Muscle of back (tissue), 11 donors: ENCODE measurements around the gene CACNA1G. TPM values are rescaled to one million over a fixed set of nuclear protein-coding genes. Genes with fewer than 3 reads are reported as not detected.

Source experiments
- DNase-seq, 3 donors: peaks; one replicate each; pipeline versions ENCODE4 v3.0.0 to v3.0.0-alpha.2; 2013
- polyA plus RNA-seq, 10 donors: library from polyadenylated mRNA; unstranded; fragments of 120-200 nt; gene quantifications; one replicate each; pipeline ENCODE4 v1.2.1, GENCODE V29; 2013; ENCODE audit not compliant: insufficient read length in 10 of 10

The CACNA1G gene
- polyA plus RNA-seq, 10 donors = 6.4 to 15.2 (median 7.7) TPM

GRCh38 chr17:50586421-50587247, 26.1 kb downstream of the CACNA1G start:
- DNase-seq = no peak

GRCh38 chr17:50587571-50587970, 27.1 kb downstream of the CACNA1G start:
- DNase-seq = no peak

- peak in 1 of 3 donors; percentile 27 for DNase-seq
These were observed 28.0 kb downstream of the CACNA1G start for GRCh38 chr17:50588391-50589049.

- DNase-seq = no peak
These were observed 28.7 kb downstream of the CACNA1G start for GRCh38 chr17:50589095-50589705.

- DNase-seq = peak in 1 of 3 donors; percentile 60
These were observed 30.6 kb downstream of the CACNA1G start for GRCh38 chr17:50590946-50591737.

GRCh38 chr17:50593321-50593720, 32.8 kb downstream of the CACNA1G start:
- no peak for DNase-seq

GRCh38 chr17:50594128-50594823, 33.8 kb downstream of the CACNA1G start:
- DNase-seq = no peak

GRCh38 chr17:50594892-50595291, 34.4 kb downstream of the CACNA1G start:
- no peak for DNase-seq

- DNase-seq = no peak
These were observed 35.9 kb downstream of the CACNA1G start for GRCh38 chr17:50596191-50597037.

GRCh38 chr17:50598487-50598886, 38.0 kb downstream of the CACNA1G start:
- DNase-seq = no peak

GRCh38 chr17:50599606-50600005, 39.1 kb downstream of the CACNA1G start:
- DNase-seq = no peak

GRCh38 chr17:50601823-50602375, 41.4 kb downstream of the CACNA1G start:
- DNase-seq = no peak

GRCh38 chr17:50602836-50603235, 42.3 kb downstream of the CACNA1G start:
- no peak for DNase-seq

GRCh38 chr17:50603340-50603739, 42.8 kb downstream of the CACNA1G start:
- DNase-seq = no peak

GRCh38 chr17:50604513-50604912, 44.0 kb downstream of the CACNA1G start:
- DNase-seq = peak; percentile 74 to 97 (median 95)

- DNase-seq = no peak
These were observed 44.9 kb downstream of the CACNA1G start for GRCh38 chr17:50605429-50605828.

- DNase-seq = no peak
These were observed 47.1 kb downstream of the CACNA1G start for GRCh38 chr17:50607522-50608175.

- no peak for DNase-seq
These were observed 48.3 kb downstream of the CACNA1G start for GRCh38 chr17:50608700-50609379.
